ENCODE measurements around the gene ALKBH3. TPM values are rescaled to one million over a fixed set of nuclear protein-coding genes. Genes with fewer than 3 reads are reported as not detected.

ALKBH3 gene
- total and polyA plus RNA-seq, 2 experiments from 2014 or later = 23.8 to 27.2 TPM

- Histone ChIP-seq H3K9me2 (replicated peaks; ENCODE audit: insufficient read depth) (no peaks in the 10 kb centered on the region), H3K4me3 (no peak overlapping the region), H3K4me2 (no peak overlapping the region), H3K79me2 (no peaks in the 10 kb centered on the region), H3K4me1 (ENCODE audit: insufficient read depth) (peaks cover 4% of the 10 kb centered on the region), H3K36me3 (replicated peaks; ENCODE audit: insufficient read depth, low read depth) (no peaks in the 10 kb centered on the region), H3K9me3 (ENCODE audit: low read depth) (no peaks in the 10 kb centered on the region), H2AFZ (no peak overlapping the region), H3K27me3 (peaks cover 6% of the 10 kb centered on the region), H3K27ac (no peak overlapping the region), H4K20me1 (ENCODE audit: insufficient read depth, poor library complexity, severe bottlenecking) (no peaks in the 10 kb centered on the region)
- 82% methylated on average over 7 of the region's 7 CpGs for WGBS (ENCODE audit: low lambda C conversion rate, missing lambda C conversion rate)
- no peak for TF ChIP-seq EZH2 (IDR thresholded peaks at IDR 0.05; ENCODE audit: borderline replicate concordance)
- TF ChIP-seq CTCF (IDR thresholded peaks at IDR 0.05; ENCODE audit: poor library complexity) = no peak
- no peak for TF ChIP-seq EZH2phosphoT487 (IDR thresholded peaks at IDR 0.05; ENCODE audit: low read depth, severe bottlenecking, unreplicated experiment)
- DNase-seq (ENCODE audit: low spot score) = no peak
Observed at GRCh38 chr11:43936076-43936475, 55.4 kb downstream of the ALKBH3 start.

GRCh38 chr11:43937434-43938411 is 57.1 kb downstream of the ALKBH3 start:
- 61% methylated on average over 13 of the region's 14 CpGs for WGBS (ENCODE audit: low lambda C conversion rate, missing lambda C conversion rate)
- no peak overlapping the region for H3K4me2 ChIP-seq

GRCh38 chr11:43941257-43941994 is 60.8 kb downstream of the ALKBH3 start:
- Histone ChIP-seq H3K36me3 (replicated peaks; ENCODE audit: insufficient read depth, low read depth) (no peaks in the 10 kb centered on the region), H3K4me3 (no peak overlapping the region), H4K20me1 (ENCODE audit: insufficient read depth, poor library complexity, severe bottlenecking) (no peaks in the 10 kb centered on the region), H3K27ac (peak overlapping the region; percentile 53), H3K27me3 (peaks cover 50% of the 10 kb centered on the region), H2AFZ (peak overlapping the region; percentile 94), H3K9me2 (replicated peaks; ENCODE audit: insufficient read depth) (no peaks in the 10 kb centered on the region), H3K9me3 (ENCODE audit: low read depth) (no peaks in the 10 kb centered on the region), H3K4me2 (peak overlapping the region; percentile 97), H3K4me1 (ENCODE audit: insufficient read depth) (no peaks in the 10 kb centered on the region), H3K79me2 (no peaks in the 10 kb centered on the region)
- WGBS (ENCODE audit: low lambda C conversion rate, missing lambda C conversion rate) = 68% methylated on average over 4 of the region's 5 CpGs
- TF ChIP-seq CTCF (IDR thresholded peaks at IDR 0.05; ENCODE audit: poor library complexity) (no peak), EZH2 (IDR thresholded peaks at IDR 0.05; ENCODE audit: borderline replicate concordance) (no peak), EZH2phosphoT487 (IDR thresholded peaks at IDR 0.05; ENCODE audit: low read depth, severe bottlenecking, unreplicated experiment) (no peak)
- DNase-seq (ENCODE audit: low spot score) = no peak

More at GRCh38 chr11:43937434-43938411, 57.1 kb downstream of the ALKBH3 start:
- no peak for TF ChIP-seq EZH2phosphoT487 (IDR thresholded peaks at IDR 0.05; ENCODE audit: low read depth, severe bottlenecking, unreplicated experiment)
- no peak for TF ChIP-seq EZH2 (IDR thresholded peaks at IDR 0.05; ENCODE audit: borderline replicate concordance)
- TF ChIP-seq CTCF (IDR thresholded peaks at IDR 0.05; ENCODE audit: poor library complexity) = no peak
- Histone ChIP-seq H3K9me2 (replicated peaks; ENCODE audit: insufficient read depth) (no peaks in the 10 kb centered on the region), H3K27me3 (peaks cover 13% of the 10 kb centered on the region), H3K27ac (peak overlapping the region; percentile 68), H3K4me1 (ENCODE audit: insufficient read depth) (peaks cover 4% of the 10 kb centered on the region), H4K20me1 (ENCODE audit: insufficient read depth, poor library complexity, severe bottlenecking) (no peaks in the 10 kb centered on the region), H3K9me3 (ENCODE audit: low read depth) (no peaks in the 10 kb centered on the region), H3K4me3 (no peak overlapping the region), H3K79me2 (no peaks in the 10 kb centered on the region), H2AFZ (no peak overlapping the region), H3K36me3 (replicated peaks; ENCODE audit: insufficient read depth, low read depth) (no peaks in the 10 kb centered on the region)
- DNase-seq (ENCODE audit: low spot score) = no peak
